Activated CD4-positive, alpha-beta T cell treated with anti-CD3 and anti-CD28 coated beads, Interleukin-2, amount 10 ng/mL, durations not matched to agents 24 days and 14 days (primary cell): ENCODE measurements around the gene TOMM70. TPM values are rescaled to one million over a fixed set of nuclear protein-coding genes. Genes with fewer than 3 reads are reported as not detected.

Source experiments
- DNase-seq: peaks from one replicate; pipeline ENCODE4 v3.0.0; 2022
- H3K27ac Mint-ChIP-seq: one replicate; pipeline ENCODE4 v1.8.0; 2022; ENCODE audit warnings: mild to moderate bottlenecking, mixed read lengths
- H3K27me3 Mint-ChIP-seq: one replicate; pipeline ENCODE4 v1.8.0; 2022; ENCODE audit warnings: mixed read lengths
- H3K36me3 Mint-ChIP-seq: one replicate; pipeline ENCODE4 v1.8.0; 2022; ENCODE audit warnings: low read depth, mild to moderate bottlenecking, mixed read lengths
- H3K4me1 Mint-ChIP-seq: one replicate; pipeline ENCODE4 v1.8.0; 2021; ENCODE audit warnings: mixed read lengths
- H3K4me3 Mint-ChIP-seq: one replicate; pipeline ENCODE4 v1.8.0; 2022; ENCODE audit warnings: mild to moderate bottlenecking, moderate library complexity, mixed read lengths
- H3K9me3 Mint-ChIP-seq: one replicate; pipeline ENCODE4 v1.8.0; 2021; ENCODE audit warnings: mixed read lengths
- intact Hi-C: fragments of 100-400 bp; cut with micrococcal nuclease; formaldehyde crosslinking; loops from one replicate; pipeline ENCODE4 v1.15.1; 2023
- total RNA-seq: library from RNA; stranded (reverse); gene quantifications from 2 replicates; pipeline ENCODE4 v1.2.3, GENCODE V29; 2022

TOMM70 gene
- total RNA-seq, 1 donor from 2014 or later: 57.4 TPM

- Mint-ChIP-seq H3K36me3 (no peaks in the 10 kb centered on the region), H3K27me3 (peaks cover 12% of the 10 kb centered on the region), H3K9me3 (no peaks in the 10 kb centered on the region), H3K27ac (no peak overlapping the region), H3K4me3 (no peak overlapping the region), H3K4me1 (no peaks in the 10 kb centered on the region)
- no peak for DNase-seq
- intact Hi-C loops: no loop called here
These were observed 23.4 kb upstream of the TOMM70 start for GRCh38 chr3:100424261-100424660.

- Mint-ChIP-seq H3K27ac (no peak overlapping the region), H3K27me3 (peaks cover 12% of the 10 kb centered on the region), H3K36me3 (no peaks in the 10 kb centered on the region), H3K9me3 (no peaks in the 10 kb centered on the region), H3K4me3 (no peak overlapping the region), H3K4me1 (no peaks in the 10 kb centered on the region)
- DNase-seq: no peak
- intact Hi-C loops: no loop called here
These were observed 22.7 kb upstream of the TOMM70 start for GRCh38 chr3:100423611-100424010.

GRCh38 chr3:100420885-100421284, 20.0 kb upstream of the TOMM70 start:
- intact Hi-C loops: no loop called here
- no peak for DNase-seq
- Mint-ChIP-seq H3K4me3 (no peak overlapping the region), H3K36me3 (no peaks in the 10 kb centered on the region), H3K27me3 (peaks cover 6% of the 10 kb centered on the region), H3K4me1 (no peaks in the 10 kb centered on the region), H3K9me3 (no peaks in the 10 kb centered on the region), H3K27ac (no peak overlapping the region)

GRCh38 chr3:100419406-100419805, 18.5 kb upstream of the TOMM70 start:
- intact Hi-C loops: no loop called here
- no peak overlapping the region for H3K4me3 Mint-ChIP-seq
- no peaks in the 10 kb centered on the region for H3K36me3 Mint-ChIP-seq
- H3K4me1 Mint-ChIP-seq: no peaks in the 10 kb centered on the region
- no peak overlapping the region for H3K27ac Mint-ChIP-seq
- DNase-seq: no peak
- no peaks in the 10 kb centered on the region for H3K9me3 Mint-ChIP-seq
- peaks cover 2% of the 10 kb centered on the region for H3K27me3 Mint-ChIP-seq

- H3K9me3 Mint-ChIP-seq: peaks cover 3% of the 10 kb centered on the region
- H3K4me3 Mint-ChIP-seq: no peak overlapping the region
- intact Hi-C loops: no loop called here
- H3K27me3 Mint-ChIP-seq: no peaks in the 10 kb centered on the region
- DNase-seq: no peak
- no peaks in the 10 kb centered on the region for H3K36me3 Mint-ChIP-seq
- H3K4me1 Mint-ChIP-seq: no peaks in the 10 kb centered on the region
- H3K27ac Mint-ChIP-seq: no peak overlapping the region
These were observed 16.0 kb upstream of the TOMM70 start for GRCh38 chr3:100416863-100417262.

GRCh38 chr3:100416176-100416575, 15.3 kb upstream of the TOMM70 start:
- Mint-ChIP-seq H3K9me3 (peaks cover 3% of the 10 kb centered on the region), H3K4me3 (no peak overlapping the region), H3K36me3 (peaks cover 1% of the 10 kb centered on the region), H3K27ac (no peak overlapping the region), H3K27me3 (no peaks in the 10 kb centered on the region), H3K4me1 (no peaks in the 10 kb centered on the region)
- intact Hi-C loops: no loop called here
- DNase-seq: no peak

GRCh38 chr3:100413613-100414012, 12.7 kb upstream of the TOMM70 start:
- Mint-ChIP-seq H3K4me3 (no peak overlapping the region), H3K36me3 (peaks cover 6% of the 10 kb centered on the region), H3K27me3 (no peaks in the 10 kb centered on the region), H3K9me3 (peaks cover 3% of the 10 kb centered on the region), H3K4me1 (no peaks in the 10 kb centered on the region), H3K27ac (no peak overlapping the region)
- intact Hi-C loops: no loop called here
- no peak for DNase-seq

GRCh38 chr3:100412912-100413590, 12.2 kb upstream of the TOMM70 start:
- H3K27me3 Mint-ChIP-seq: no peaks in the 10 kb centered on the region
- H3K36me3 Mint-ChIP-seq: peaks cover 8% of the 10 kb centered on the region
- H3K4me3 Mint-ChIP-seq: no peak overlapping the region
- H3K4me1 Mint-ChIP-seq: no peaks in the 10 kb centered on the region
- intact Hi-C loops: no loop called here
- H3K27ac Mint-ChIP-seq: no peak overlapping the region
- H3K9me3 Mint-ChIP-seq: peaks cover 3% of the 10 kb centered on the region
- DNase-seq: no peak

- Mint-ChIP-seq H3K4me1 (no peaks in the 10 kb centered on the region), H3K27me3 (no peaks in the 10 kb centered on the region), H3K9me3 (peaks cover 11% of the 10 kb centered on the region), H3K36me3 (peaks cover 16% of the 10 kb centered on the region), H3K4me3 (no peak overlapping the region), H3K27ac (no peak overlapping the region)
- intact Hi-C loops: no loop called here
- no peak for DNase-seq
These were observed 10.4 kb upstream of the TOMM70 start for GRCh38 chr3:100411091-100411982.

- Mint-ChIP-seq H3K27ac (no peak overlapping the region), H3K36me3 (peaks cover 22% of the 10 kb centered on the region), H3K4me3 (no peak overlapping the region), H3K27me3 (no peaks in the 10 kb centered on the region), H3K4me1 (peaks cover 6% of the 10 kb centered on the region), H3K9me3 (peaks cover 12% of the 10 kb centered on the region)
- no peak for DNase-seq
- intact Hi-C loops: loop anchor here (10.0 kb wide), 1 partner anchor 977 kb away; no protein-coding TSS in a partner anchor
These were observed 7.2 kb upstream of the TOMM70 start for GRCh38 chr3:100407977-100408532.

GRCh38 chr3:100407164-100407563, 6.3 kb upstream of the TOMM70 start:
- DNase-seq: no peak
- Mint-ChIP-seq H3K4me3 (no peak overlapping the region), H3K9me3 (peaks cover 12% of the 10 kb centered on the region), H3K4me1 (peaks cover 13% of the 10 kb centered on the region), H3K27ac (no peak overlapping the region), H3K36me3 (peaks cover 22% of the 10 kb centered on the region), H3K27me3 (no peaks in the 10 kb centered on the region)
- intact Hi-C loops: loop anchor here (10.0 kb wide), 1 partner anchor 978 kb away; no protein-coding TSS in a partner anchor

- no peak for DNase-seq
- H3K4me3 Mint-ChIP-seq: no peak overlapping the region
- no peaks in the 10 kb centered on the region for H3K27me3 Mint-ChIP-seq
- peaks cover 24% of the 10 kb centered on the region for H3K36me3 Mint-ChIP-seq
- intact Hi-C loops: loop anchor here (5.0 to 10.0 kb wide), 7 partner anchors 87 to 1273 kb away; partner anchors contain the start of genes PCNP and ZBTB11
- H3K27ac Mint-ChIP-seq: no peak overlapping the region
- H3K4me1 Mint-ChIP-seq: peaks cover 27% of the 10 kb centered on the region
- peaks cover 12% of the 10 kb centered on the region for H3K9me3 Mint-ChIP-seq
These were observed 3.3 kb upstream of the TOMM70 start for GRCh38 chr3:100404250-100404548.

GRCh38 chr3:100403362-100404249, 2.7 kb upstream of the TOMM70 start:
- Mint-ChIP-seq H3K27ac (no peak overlapping the region), H3K36me3 (peaks cover 24% of the 10 kb centered on the region), H3K9me3 (peaks cover 12% of the 10 kb centered on the region), H3K4me3 (peak overlapping the region; percentile 53), H3K4me1 (peaks cover 31% of the 10 kb centered on the region), H3K27me3 (no peaks in the 10 kb centered on the region)
- DNase-seq: no peak
- intact Hi-C loops: loop anchor here (5.0 to 10.0 kb wide), 7 partner anchors 86 to 1274 kb away; partner anchors contain the start of genes PCNP and ZBTB11
